HEK293 (cell line): ENCODE results near the gene CA5B.

Experiments used
- CTCF ChIP-seq: fragments of 450-650 bp; formaldehyde crosslinking; IDR thresholded peaks from 2 replicates; pipeline ENCODE4 v1.5.1; 2016; ENCODE audit warnings: missing biosample characterization, missing genetic modification characterization
- EGR2 ChIP-seq: fragments of 450-650 bp; formaldehyde crosslinking; IDR thresholded peaks from 2 replicates; pipeline ENCODE4 v1.5.1; 2016; ENCODE audit warnings: low read depth, missing biosample characterization, missing genetic modification characterization
- ELK4 ChIP-seq: IDR thresholded peaks from 2 replicates; pipeline ENCODE4 v1.6.1; 2011; ENCODE audit warnings: mild to moderate bottlenecking, low read depth, low read length, borderline replicate concordance
- GLIS2 ChIP-seq: fragments of 450-650 bp; formaldehyde crosslinking; IDR thresholded peaks from 2 replicates; pipeline ENCODE4 v1.5.1; 2016; ENCODE audit warnings: missing biosample characterization, missing genetic modification characterization
- KLF1 ChIP-seq: fragments of 450-650 bp; formaldehyde crosslinking; IDR thresholded peaks from 2 replicates; pipeline ENCODE4 v1.5.1; 2016; ENCODE audit warnings: missing biosample characterization, missing genetic modification characterization
- PATZ1 ChIP-seq: fragments of 450-650 bp; formaldehyde crosslinking; IDR thresholded peaks from 2 replicates; pipeline ENCODE4 v1.5.1; 2016; ENCODE audit warnings: missing biosample characterization, missing genetic modification characterization
- PRDM1 ChIP-seq: fragments of 450-650 bp; formaldehyde crosslinking; IDR thresholded peaks from 2 replicates; pipeline ENCODE4; 2016; ENCODE audit warnings: missing biosample characterization, missing genetic modification characterization
- REPIN1 ChIP-seq: fragments of 450-650 bp; formaldehyde crosslinking; IDR thresholded peaks from 2 replicates; pipeline ENCODE4 v1.5.1; 2017; ENCODE audit warnings: missing biosample characterization, missing genetic modification characterization, low read depth
- SALL2 ChIP-seq: fragments of 450-650 bp; formaldehyde crosslinking; IDR thresholded peaks from 2 replicates; pipeline ENCODE4 v1.5.0; 2017; ENCODE audit warnings: missing biosample characterization, mild to moderate bottlenecking, missing genetic modification characterization, borderline replicate concordance
- SETDB1 ChIP-seq: IDR thresholded peaks from one replicate; pipeline ENCODE4 v1.6.1; 2017; ENCODE audit warnings: mild to moderate bottlenecking, low read length, moderate library complexity, mixed read lengths; ENCODE audit not compliant: insufficient read length
- YY2 ChIP-seq: fragments of 450-650 bp; formaldehyde crosslinking; IDR thresholded peaks from 2 replicates; pipeline ENCODE4 v1.5.1; 2016; ENCODE audit warnings: missing biosample characterization, missing genetic modification characterization
- ZBTB21 ChIP-seq: fragments of 450-650 bp; formaldehyde crosslinking; IDR thresholded peaks from 2 replicates; pipeline ENCODE4 v1.5.1; 2017; ENCODE audit warnings: missing biosample characterization, missing genetic modification characterization
- ZBTB48 ChIP-seq: fragments of 450-650 bp; formaldehyde crosslinking; IDR thresholded peaks from 2 replicates; pipeline ENCODE4 v1.5.1; 2016; ENCODE audit warnings: missing biosample characterization, missing genetic modification characterization
- ZBTB7A ChIP-seq: fragments of 450-650 bp; formaldehyde crosslinking; IDR thresholded peaks from 2 replicates; pipeline ENCODE4 v1.5.1; 2016; ENCODE audit warnings: low read depth, missing biosample characterization, missing genetic modification characterization
- ZFP69B ChIP-seq: fragments of 450-650 bp; formaldehyde crosslinking; IDR thresholded peaks from 2 replicates; pipeline ENCODE4 v1.5.1; 2016; ENCODE audit warnings: missing biosample characterization, missing genetic modification characterization
- ZNF223 ChIP-seq: fragments of 450-650 bp; formaldehyde crosslinking; IDR thresholded peaks from 2 replicates; pipeline ENCODE4 v1.5.1; 2016; ENCODE audit warnings: missing biosample characterization, missing genetic modification characterization
- ZNF266 ChIP-seq: fragments of 450-650 bp; formaldehyde crosslinking; IDR thresholded peaks from 2 replicates; pipeline ENCODE4 v1.5.1; 2016; ENCODE audit warnings: missing biosample characterization, missing genetic modification characterization, low read depth
- ZNF274 ChIP-seq, 2 experiments: fragments of 200-500 bp in 1 of 2; fragments of 450-650 bp in 1 of 2; sonication (Bioruptor generic) in 1 of 2; formaldehyde crosslinking in 1 of 2; IDR thresholded peaks; 2 replicates each; pipeline versions ENCODE4 v1.5.1 to v1.6.1; 2014 to 2016; ENCODE audit warnings: borderline replicate concordance in 1 of 2, inconsistent platforms in 1 of 2, low read length in 1 of 2, missing biosample characterization in 1 of 2, missing genetic modification characterization in 1 of 2
- ZNF302 ChIP-seq: fragments of 450-650 bp; formaldehyde crosslinking; IDR thresholded peaks from 2 replicates; pipeline ENCODE4 v1.5.1; 2016; ENCODE audit warnings: missing biosample characterization, missing genetic modification characterization, low read depth
- ZNF37A ChIP-seq: fragments of 450-650 bp; IDR thresholded peaks from 2 replicates; pipeline ENCODE4 v1.5.1; 2018; ENCODE audit warnings: missing biosample characterization, missing genetic modification characterization
- ZNF398 ChIP-seq: fragments of 450-650 bp; formaldehyde crosslinking; IDR thresholded peaks from 2 replicates; pipeline ENCODE4 v1.5.1; 2017; ENCODE audit warnings: missing biosample characterization, missing genetic modification characterization
- ZNF404 ChIP-seq: fragments of 450-650 bp; formaldehyde crosslinking; IDR thresholded peaks from 2 replicates; pipeline ENCODE4 v1.5.1; 2017; ENCODE audit warnings: missing biosample characterization, missing genetic modification characterization
- ZNF48 ChIP-seq: fragments of 450-650 bp; formaldehyde crosslinking; IDR thresholded peaks from 2 replicates; pipeline ENCODE4 v1.5.1; 2016; ENCODE audit warnings: missing biosample characterization, missing genetic modification characterization
- ZNF530 ChIP-seq: fragments of 450-650 bp; formaldehyde crosslinking; IDR thresholded peaks from 2 replicates; pipeline ENCODE4 v1.5.1; 2016; ENCODE audit warnings: low read depth, missing biosample characterization, missing genetic modification characterization
- ZNF600 ChIP-seq: fragments of 450-650 bp; formaldehyde crosslinking; IDR thresholded peaks from 2 replicates; pipeline ENCODE4 v1.5.1; 2016; ENCODE audit warnings: missing biosample characterization, missing genetic modification characterization
- ZNF654 ChIP-seq: fragments of 450-650 bp; formaldehyde crosslinking; IDR thresholded peaks from 2 replicates; pipeline ENCODE4 v1.5.1; 2016; ENCODE audit warnings: low read depth, missing biosample characterization, missing genetic modification characterization
- ZNF692 ChIP-seq: fragments of 450-650 bp; formaldehyde crosslinking; IDR thresholded peaks from 2 replicates; pipeline ENCODE4 v1.5.1; 2016; ENCODE audit warnings: missing biosample characterization, missing genetic modification characterization
- ZNF707 ChIP-seq: fragments of 450-650 bp; formaldehyde crosslinking; IDR thresholded peaks from 2 replicates; pipeline ENCODE4 v1.5.1; 2016; ENCODE audit warnings: missing biosample characterization, missing genetic modification characterization
- ZNF747 ChIP-seq: fragments of 450-650 bp; formaldehyde crosslinking; IDR thresholded peaks from 2 replicates; pipeline ENCODE4 v1.5.1; 2016; ENCODE audit warnings: missing biosample characterization, missing genetic modification characterization
- ZNF785 ChIP-seq: fragments of 450-650 bp; formaldehyde crosslinking; IDR thresholded peaks from 2 replicates; pipeline ENCODE4 v1.5.1; 2016; ENCODE audit warnings: missing biosample characterization, missing genetic modification characterization
- ZSCAN5A ChIP-seq: fragments of 450-650 bp; formaldehyde crosslinking; IDR thresholded peaks from 2 replicates; pipeline ENCODE4 v1.5.1; 2016; ENCODE audit warnings: missing biosample characterization, missing genetic modification characterization

The CA5B gene

GRCh38 chrX:15737190-15737958 lies 696 bp upstream of the CA5B start (continued):
- TF ChIP-seq ZNF398 (tag by site-specific recombination) (no peak), ZBTB48 (tag by site-specific recombination) (no peak), ZBTB21 (no peak), EGR2 (tag by site-specific recombination) (no peak), ZNF692 (tag by site-specific recombination) (no peak), SETDB1 (no peak), REPIN1 (no peak), ZNF48 (tag by site-specific recombination) (no peak), ZNF747 (no peak), ZSCAN5A (tag by site-specific recombination) (no peak), ZNF274 (IDR thresholded peaks at IDR 0.05; ENCODE audit: low read length) (no peak), ZNF274 (tag by site-specific recombination; IDR thresholded peaks at IDR 0.05; ENCODE audit: borderline replicate concordance) (no peak), ZNF404 (tag by site-specific recombination) (no peak), GLIS2 (tag by site-specific recombination) (no peak), ZNF266 (tag by site-specific recombination) (no peak), ZNF707 (tag by site-specific recombination) (no peak), YY2 (tag by site-specific recombination) (no peak), ZNF37A (no peak), PRDM1 (peak; percentile 58), ZNF302 (tag by site-specific recombination) (no peak), ZNF654 (tag by site-specific recombination) (no peak), ZFP69B (tag by site-specific recombination) (peak; percentile 35; the same call in 1 of the 2 replicates), ZNF223 (tag by site-specific recombination) (no peak), ZNF600 (tag by site-specific recombination) (peak; percentile 13; the same call in 1 of the 2 replicates), KLF1 (tag by site-specific recombination) (no peak), ZNF530 (no peak), ELK4 (no peak), SALL2 (no peak), ZBTB7A (no peak), ZNF785 (tag by site-specific recombination) (no peak), PATZ1 (tag by site-specific recombination) (no peak), CTCF (no peak)
